Right atrium auricular region (tissue), 2 donors: ENCODE results near the gene FTL. TPM values are rescaled to one million over a fixed set of nuclear protein-coding genes. Genes with fewer than 3 reads are reported as not detected.

Experiments used
- DNase-seq: peaks from one replicate; pipeline ENCODE4 v3.0.0-alpha.2; 2019; ENCODE audit warnings: low spot score
- H3K27ac ChIP-seq, 2 donors: fragments of 200-600 bp; sonication (generic); 1 replicate in 1 of 2; 2 replicates in 1 of 2; pipeline ENCODE4 v1.5.1; 2016 to 2019
- H3K27me3 ChIP-seq, 2 donors: fragments of 200-600 bp; sonication (generic); one replicate each; pipeline versions ENCODE4 v1.5.1 to v1.6.0; 2017 to 2019
- H3K36me3 ChIP-seq: fragments of 200-600 bp; sonication (generic); one replicate; pipeline ENCODE4 v1.5.1; 2016
- H3K4me1 ChIP-seq, 2 donors: fragments of 200-600 bp; sonication (generic); one replicate each; pipeline versions ENCODE4 v1.5.1 to v1.6.0; 2017 to 2019
- H3K4me3 ChIP-seq, 2 donors: fragments of 200-600 bp; sonication (generic); 1 replicate in 1 of 2; 2 replicates in 1 of 2; pipeline ENCODE4 v1.5.1; 2017 to 2019; ENCODE audit warnings: mild to moderate bottlenecking in 1 of 2, moderate library complexity in 1 of 2
- H3K9me3 ChIP-seq, 2 donors: fragments of 200-600 bp; sonication (generic); one replicate each; pipeline ENCODE4 v1.5.1; 2019
- total RNA-seq, 2 donors: library from RNA; depleted of rRNA; stranded (reverse); fragments of >200 nt; gene quantifications; one replicate each; pipeline ENCODE4 v1.1.0, GENCODE V29; 2016
- TF ChIP-seq, protein P1 (sequence below), 2 donors: fragments of 200-600 bp; sonication (generic); IDR thresholded peaks; one replicate each; pipeline ENCODE4 v1.5.1; 2019; ENCODE audit warnings: antibody characterized with exemption in 2 of 2

Gene FTL
- total RNA-seq, 2 donors from 2014 or later = 1,493 to 3,053 TPM

DNA sequence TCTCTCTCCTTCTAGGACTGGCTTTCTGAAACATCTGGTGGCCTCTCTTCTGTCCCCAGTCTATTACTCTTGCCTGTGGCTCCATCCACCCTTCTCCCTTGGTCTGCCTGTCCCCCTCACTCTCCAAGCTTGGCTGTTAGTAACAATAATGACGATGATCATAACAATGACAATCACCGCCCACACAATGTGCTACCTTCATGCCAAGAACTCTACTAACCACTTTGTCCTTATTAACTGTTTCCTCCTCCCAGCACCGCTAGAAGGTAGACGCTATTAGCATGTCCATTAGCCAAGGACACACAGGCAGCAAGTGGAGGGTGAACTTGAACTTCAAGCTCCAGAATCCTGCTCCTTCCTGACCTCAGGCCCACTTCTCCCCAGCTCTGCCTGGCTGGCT, 25.3 kb downstream of the FTL start:
- peak overlapping the region; percentile 91 to 95 for H3K27ac ChIP-seq
- H3K36me3 ChIP-seq = peaks cover 31% of the 10 kb centered on the region
- H3K9me3 ChIP-seq = no peaks in the 10 kb centered on the region
- TF ChIP-seq, protein P1, sequence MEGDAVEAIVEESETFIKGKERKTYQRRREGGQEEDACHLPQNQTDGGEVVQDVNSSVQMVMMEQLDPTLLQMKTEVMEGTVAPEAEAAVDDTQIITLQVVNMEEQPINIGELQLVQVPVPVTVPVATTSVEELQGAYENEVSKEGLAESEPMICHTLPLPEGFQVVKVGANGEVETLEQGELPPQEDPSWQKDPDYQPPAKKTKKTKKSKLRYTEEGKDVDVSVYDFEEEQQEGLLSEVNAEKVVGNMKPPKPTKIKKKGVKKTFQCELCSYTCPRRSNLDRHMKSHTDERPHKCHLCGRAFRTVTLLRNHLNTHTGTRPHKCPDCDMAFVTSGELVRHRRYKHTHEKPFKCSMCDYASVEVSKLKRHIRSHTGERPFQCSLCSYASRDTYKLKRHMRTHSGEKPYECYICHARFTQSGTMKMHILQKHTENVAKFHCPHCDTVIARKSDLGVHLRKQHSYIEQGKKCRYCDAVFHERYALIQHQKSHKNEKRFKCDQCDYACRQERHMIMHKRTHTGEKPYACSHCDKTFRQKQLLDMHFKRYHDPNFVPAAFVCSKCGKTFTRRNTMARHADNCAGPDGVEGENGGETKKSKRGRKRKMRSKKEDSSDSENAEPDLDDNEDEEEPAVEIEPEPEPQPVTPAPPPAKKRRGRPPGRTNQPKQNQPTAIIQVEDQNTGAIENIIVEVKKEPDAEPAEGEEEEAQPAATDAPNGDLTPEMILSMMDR (IDR thresholded peaks at IDR 0.05) = no peak
- H3K27me3 ChIP-seq = no peaks in the 10 kb centered on the region
- H3K4me3 ChIP-seq = no peak overlapping the region
- no peak for DNase-seq
- peaks cover 0 to 40% of the 10 kb centered on the region in 2 donors for H3K4me1 ChIP-seq

DNA sequence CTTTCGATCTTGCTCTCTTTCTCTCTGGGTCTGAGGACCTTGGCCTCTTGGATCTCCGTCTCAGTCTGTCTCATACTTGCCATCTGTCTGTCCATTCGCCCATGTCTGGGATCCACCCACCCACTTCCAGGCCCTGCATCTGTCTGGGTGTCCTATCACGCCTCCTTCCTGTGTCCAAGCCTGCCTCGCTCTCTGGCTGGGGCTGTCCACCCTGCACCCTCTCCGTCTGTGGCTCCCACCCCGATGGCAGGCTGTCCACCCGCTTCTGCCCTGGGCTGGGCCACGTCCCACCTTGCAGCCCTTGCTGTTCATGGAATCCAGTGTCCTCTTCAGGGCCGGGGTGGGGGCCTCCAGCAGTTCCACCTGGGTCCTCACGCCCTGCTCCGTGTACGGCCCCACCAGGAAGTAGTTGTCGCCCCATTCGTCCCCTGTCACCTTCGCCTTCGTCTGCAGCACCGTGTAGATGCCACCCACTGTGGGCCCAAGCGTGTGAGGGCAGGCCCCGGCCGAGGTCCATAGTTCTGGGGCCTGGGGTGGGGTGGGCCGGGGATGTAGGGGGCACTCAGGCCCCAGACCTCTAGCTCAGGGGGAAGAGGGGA, 26.0 kb downstream of the FTL start:
- DNase-seq = no peak
- H3K4me3 ChIP-seq = peak overlapping the region; percentile 75
- peaks cover 24% of the 10 kb centered on the region for H3K36me3 ChIP-seq
- no peaks in the 10 kb centered on the region for H3K9me3 ChIP-seq
- H3K4me1 ChIP-seq = peaks cover 0 to 40% of the 10 kb centered on the region in 2 donors
- H3K27me3 ChIP-seq = no peaks in the 10 kb centered on the region
- peak overlapping the region; percentile 91 to 95 for H3K27ac ChIP-seq
- TF ChIP-seq, protein P1 (IDR thresholded peaks at IDR 0.05) = no peak

DNA sequence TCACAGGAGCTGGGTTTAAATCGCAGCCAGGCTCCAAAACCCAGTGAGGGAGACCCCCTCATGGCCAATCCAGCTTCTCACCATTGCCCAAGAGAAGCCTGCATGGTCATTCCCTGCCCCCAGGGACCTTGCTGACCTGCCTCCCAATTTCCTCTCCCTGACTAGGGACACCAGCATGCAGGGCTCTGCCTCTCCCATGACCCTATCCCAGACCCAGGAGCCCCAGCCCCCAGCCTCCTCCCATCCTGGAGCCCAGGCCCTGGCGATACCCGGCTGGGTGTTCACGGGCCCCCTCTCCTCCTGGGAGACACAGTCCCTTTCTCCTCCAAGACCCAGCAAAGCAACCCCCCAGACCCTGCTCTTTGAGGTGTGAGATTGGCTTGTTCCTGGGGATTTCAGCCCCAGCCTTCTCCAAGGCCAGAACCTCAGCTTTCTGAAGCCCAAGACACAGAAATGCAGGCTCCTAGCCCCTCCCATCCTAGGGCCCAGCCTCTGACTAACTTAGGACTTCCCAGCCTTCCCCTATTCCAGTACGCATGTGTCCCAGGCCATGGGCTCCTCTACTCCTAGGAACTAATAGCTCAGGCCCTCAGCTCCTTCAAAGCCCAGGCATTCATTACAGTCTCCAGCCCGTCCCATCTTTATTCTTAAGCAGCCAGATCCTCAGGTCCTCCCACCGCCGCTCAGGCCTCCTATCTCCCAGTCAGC, 26.9 kb downstream of the FTL start:
- Histone ChIP-seq H3K4me1 (peaks cover 0 to 40% of the 10 kb centered on the region in 2 donors), H3K27me3 (no peaks in the 10 kb centered on the region), H3K9me3 (no peaks in the 10 kb centered on the region), H3K36me3 (peaks cover 15% of the 10 kb centered on the region), H3K4me3 (peak overlapping the region; percentile 75), H3K27ac (peak overlapping the region; percentile 91 to 95)
- TF ChIP-seq, protein P1 (IDR thresholded peaks at IDR 0.05) = no peak
- peak; percentile 78 for DNase-seq

DNA sequence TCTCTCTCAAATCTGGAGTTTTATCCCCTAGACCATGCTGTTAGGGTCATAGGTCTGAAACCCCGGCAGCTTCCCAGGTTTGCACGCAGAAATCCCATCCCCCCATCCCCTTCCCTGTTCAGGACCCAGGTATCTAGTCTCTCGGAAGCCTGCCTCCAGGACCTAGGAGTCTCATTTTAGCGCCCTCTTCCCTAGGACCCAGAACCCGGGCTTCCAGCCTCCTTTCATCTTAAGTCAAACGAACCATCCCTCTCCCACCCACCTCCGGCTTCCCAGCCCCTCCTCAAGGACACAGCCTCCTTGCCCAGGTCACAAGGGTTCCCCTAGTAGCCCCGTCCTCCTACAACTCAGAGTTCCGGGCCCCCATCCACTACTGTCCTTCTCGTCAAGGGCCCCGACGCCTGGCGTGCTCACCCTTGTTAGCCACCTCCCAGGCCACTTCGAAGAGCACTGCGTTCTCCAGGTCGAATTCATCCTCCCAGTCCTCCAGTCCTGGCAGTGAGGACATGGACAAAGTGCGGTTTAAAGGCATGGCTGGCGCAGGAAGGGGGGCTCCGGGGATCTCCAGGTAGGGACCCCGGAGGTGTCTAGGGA, 27.6 kb downstream of the FTL start:
- TF ChIP-seq, protein P1 (IDR thresholded peaks at IDR 0.05) = no peak
- no peaks in the 10 kb centered on the region for H3K27me3 ChIP-seq
- DNase-seq = no peak
- peak overlapping the region; percentile 91 to 95 for H3K27ac ChIP-seq
- H3K4me1 ChIP-seq = peaks cover 0 to 40% of the 10 kb centered on the region in 2 donors
- peaks cover 10% of the 10 kb centered on the region for H3K36me3 ChIP-seq
- peak overlapping the region; percentile 75 for H3K4me3 ChIP-seq
- H3K9me3 ChIP-seq = no peaks in the 10 kb centered on the region

DNA sequence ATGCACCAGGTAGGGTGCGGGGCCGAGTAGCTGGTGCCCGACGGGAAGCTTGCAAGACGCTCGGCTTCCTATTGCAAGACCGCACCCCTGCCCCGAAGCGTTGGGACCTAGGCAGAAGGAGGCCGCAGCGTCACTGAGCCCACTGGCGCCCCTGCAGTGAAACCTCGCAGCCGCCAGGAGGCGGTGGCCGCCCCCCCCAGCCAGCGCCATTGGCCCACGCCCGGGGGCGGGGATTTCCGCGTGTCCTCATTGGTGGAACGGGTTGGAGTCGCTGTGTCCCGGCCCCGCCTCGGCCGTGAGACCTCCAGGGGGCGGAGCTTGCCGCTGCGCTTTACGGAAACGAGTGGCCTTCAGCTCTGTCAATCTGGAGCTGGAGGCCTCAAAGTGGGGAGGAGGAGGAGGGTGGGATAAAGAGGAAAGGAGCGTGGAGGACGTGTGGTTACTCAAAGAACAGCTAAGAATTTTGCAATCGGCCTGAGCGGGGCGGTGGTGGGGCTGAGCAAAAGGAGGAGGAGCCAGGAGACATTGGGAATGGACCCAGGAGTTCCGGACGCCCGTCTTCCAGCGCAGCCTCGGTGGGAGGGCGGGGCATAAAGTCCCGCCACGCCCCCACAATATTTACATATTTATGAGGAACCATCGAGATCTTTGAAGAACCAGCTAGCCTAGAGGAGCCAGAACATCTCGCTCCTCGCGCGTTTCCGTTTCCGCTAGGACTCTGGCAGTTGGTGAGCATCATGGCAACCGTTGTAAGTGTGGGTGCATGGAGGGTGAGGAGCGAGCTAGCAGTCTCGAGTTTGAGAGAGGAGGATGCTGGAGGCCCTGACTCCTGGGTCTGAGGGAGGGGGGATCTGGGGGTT, 28.3 kb downstream of the FTL start, which contains the start of the genes GYS1 and RUVBL2:
Gene GYS1 (minus strand): TSS at position 135 of the 860 bp plus-strand sequence. CDS start 197 bp downstream, outside the sequence.
Gene RUVBL2 (plus strand): TSS at position 713 of the 860 bp plus-strand sequence. CDS start 25 bp downstream, at position 738.
- TF ChIP-seq, protein P1 (IDR thresholded peaks at IDR 0.05) = peak; percentile 93 to 95
- Histone ChIP-seq H3K27me3 (no peaks in the 10 kb centered on the region), H3K9me3 (no peaks in the 10 kb centered on the region), H3K36me3 (peaks cover 7% of the 10 kb centered on the region), H3K4me3 (peak within 1 kb of the TSS; percentile 75), H3K4me1 (peaks cover 0 to 40% of the 10 kb centered on the region in 2 donors), H3K27ac (peak within 1 kb of the TSS; percentile 91 to 95)
- peak; percentile 99 for DNase-seq
